Measurements from ENCODE around the gene FASTK. TPM values are rescaled to one million over a fixed set of nuclear protein-coding genes. Genes with fewer than 3 reads are reported as not detected.

FASTK gene
- total RNA-seq: 10 to 100 TPM; 35.5 to 56.3 TPM
- long read RNA-seq, donor 1, transcript FASTK-201 (10 exons, 1,827 nt): major isoform, 11 of 49 reads
- long read RNA-seq, donor 1, partial matches to known transcripts: 8 of 49 reads
- long read RNA-seq, donor 1, other reads (novel, unspliced or antisense): 29 of 49 reads
- long read RNA-seq, donor 2, transcript FASTK-201 (10 exons, 1,827 nt): major isoform, 74 of 146 reads
- long read RNA-seq, donor 2, transcript FASTK-213 (9 exons, 1,826 nt): minor isoform, 5 of 146 reads
- long read RNA-seq, donor 2, transcript FASTK-212 (10 exons, 1,764 nt): minor isoform, 10 of 146 reads
- long read RNA-seq, donor 2, partial matches to known transcripts: 18 of 146 reads
- long read RNA-seq, donor 2, other reads (novel, unspliced or antisense): 35 of 146 reads

- intact Hi-C loops (cut with DNase I): no loop called here
- peak; percentile 97 for DNase-seq (ENCODE audit: low spot score)
Measured at GRCh38 chr7:151080522-151081169, at the start of gene FASTK. Gene FASTK, minus strand, starts transcription at chr7:151080809. Its CDS starts 43 bp downstream, at chr7:151080766.

- no peak for DNase-seq (ENCODE audit: low spot score)
- intact Hi-C loops (cut with DNase I): loop anchor here (5.0 to 10.0 kb wide), 2 partner anchors 42 to 85 kb away; partner anchors contain the start of gene H2BK1 (in 1 of the 2)
Measured at GRCh38 chr7:151129960-151130591, 49.5 kb upstream of the FASTK start.

GRCh38 chr7:151129117-151129959 lies 48.7 kb upstream of the FASTK start:
- intact Hi-C loops (cut with DNase I): loop anchor here in 1 of 2 donors (5.0 kb wide), 1 partner anchor 43 kb away; no protein-coding TSS in a partner anchor
- DNase-seq (ENCODE audit: low spot score): no peak

GRCh38 chr7:151128716-151129115 lies 48.1 kb upstream of the FASTK start:
- intact Hi-C loops (cut with DNase I): loop anchor here in 1 of 2 donors (5.0 kb wide), 1 partner anchor 44 kb away; no protein-coding TSS in a partner anchor

GRCh38 chr7:151128144-151128543 lies 47.5 kb upstream of the FASTK start:
- intact Hi-C loops (cut with DNase I): loop anchor here in 1 of 2 donors (5.0 kb wide), 1 partner anchor 44 kb away; no protein-coding TSS in a partner anchor
- no peak for DNase-seq (ENCODE audit: low spot score)

More at GRCh38 chr7:151128716-151129115, 48.1 kb upstream of the FASTK start:
- DNase-seq (ENCODE audit: low spot score): no peak

- intact Hi-C loops (cut with DNase I): loop anchor here in 1 of 2 donors (5.0 kb wide), 1 partner anchor 46 kb away; no protein-coding TSS in a partner anchor
- no peak for DNase-seq (ENCODE audit: low spot score)
Measured at GRCh38 chr7:151126491-151127137, 46.0 kb upstream of the FASTK start.

- intact Hi-C loops (cut with DNase I): loop anchor here (2.0 to 5.0 kb wide), 2 partner anchors 43 to 46 kb away; no protein-coding TSS in a partner anchor
Measured at GRCh38 chr7:151125846-151126481, 45.4 kb upstream of the FASTK start.

GRCh38 chr7:151125470-151125845 lies 44.8 kb upstream of the FASTK start:
- intact Hi-C loops (cut with DNase I): loop anchor here (2.0 to 5.0 kb wide), 2 partner anchors 43 to 47 kb away; no protein-coding TSS in a partner anchor
- no peak for DNase-seq (ENCODE audit: low spot score)

More at GRCh38 chr7:151125846-151126481, 45.4 kb upstream of the FASTK start:
- DNase-seq (ENCODE audit: low spot score): no peak

- intact Hi-C loops (cut with DNase I): loop anchor here (2.0 to 5.0 kb wide), 3 partner anchors 44 to 177 kb away; no protein-coding TSS in a partner anchor
- no peak for DNase-seq (ENCODE audit: low spot score)
Measured at GRCh38 chr7:151124899-151125399, 44.3 kb upstream of the FASTK start.

- no peak for DNase-seq (ENCODE audit: low spot score)
- intact Hi-C loops (cut with DNase I): loop anchor here in 1 of 2 donors (2.0 to 5.0 kb wide), 2 partner anchors 44 to 178 kb away; no protein-coding TSS in a partner anchor
Measured at GRCh38 chr7:151124481-151124880, 43.9 kb upstream of the FASTK start.

- intact Hi-C loops (cut with DNase I): loop anchor here in 1 of 2 donors (2.0 to 5.0 kb wide), 2 partner anchors 45 to 178 kb away; no protein-coding TSS in a partner anchor
- DNase-seq (ENCODE audit: low spot score): peak; percentile 94
Measured at GRCh38 chr7:151123822-151124464, 43.3 kb upstream of the FASTK start.

GRCh38 chr7:151123158-151123821 lies 42.7 kb upstream of the FASTK start:
- intact Hi-C loops (cut with DNase I): loop anchor here in 1 of 2 donors (5.0 kb wide), 1 partner anchor 179 kb away; no protein-coding TSS in a partner anchor
- no peak for DNase-seq (ENCODE audit: low spot score)

- intact Hi-C loops (cut with DNase I): loop anchor here in 1 of 2 donors (5.0 kb wide), 1 partner anchor 180 kb away; no protein-coding TSS in a partner anchor
- no peak for DNase-seq (ENCODE audit: low spot score)
Measured at GRCh38 chr7:151122796-151123157, 42.2 kb upstream of the FASTK start.

GRCh38 chr7:151122276-151122675 lies 41.7 kb upstream of the FASTK start:
- intact Hi-C loops (cut with DNase I): loop anchor here in 1 of 2 donors (5.0 kb wide), 1 partner anchor 180 kb away; no protein-coding TSS in a partner anchor
- no peak for DNase-seq (ENCODE audit: low spot score)

GRCh38 chr7:151121380-151122170 lies 41.0 kb upstream of the FASTK start:
- no peak for DNase-seq (ENCODE audit: low spot score)
- intact Hi-C loops (cut with DNase I): loop anchor here in 1 of 2 donors (5.0 kb wide), 1 partner anchor 181 kb away; no protein-coding TSS in a partner anchor
